ENCODE measurements around the gene AXIN1.
"Not testable (repeated sequence)": the region's sequence is repeated elsewhere in the genome, so short reads cannot be mapped to it uniquely, and the experiment has no call there.

Gene AXIN1

DNA sequence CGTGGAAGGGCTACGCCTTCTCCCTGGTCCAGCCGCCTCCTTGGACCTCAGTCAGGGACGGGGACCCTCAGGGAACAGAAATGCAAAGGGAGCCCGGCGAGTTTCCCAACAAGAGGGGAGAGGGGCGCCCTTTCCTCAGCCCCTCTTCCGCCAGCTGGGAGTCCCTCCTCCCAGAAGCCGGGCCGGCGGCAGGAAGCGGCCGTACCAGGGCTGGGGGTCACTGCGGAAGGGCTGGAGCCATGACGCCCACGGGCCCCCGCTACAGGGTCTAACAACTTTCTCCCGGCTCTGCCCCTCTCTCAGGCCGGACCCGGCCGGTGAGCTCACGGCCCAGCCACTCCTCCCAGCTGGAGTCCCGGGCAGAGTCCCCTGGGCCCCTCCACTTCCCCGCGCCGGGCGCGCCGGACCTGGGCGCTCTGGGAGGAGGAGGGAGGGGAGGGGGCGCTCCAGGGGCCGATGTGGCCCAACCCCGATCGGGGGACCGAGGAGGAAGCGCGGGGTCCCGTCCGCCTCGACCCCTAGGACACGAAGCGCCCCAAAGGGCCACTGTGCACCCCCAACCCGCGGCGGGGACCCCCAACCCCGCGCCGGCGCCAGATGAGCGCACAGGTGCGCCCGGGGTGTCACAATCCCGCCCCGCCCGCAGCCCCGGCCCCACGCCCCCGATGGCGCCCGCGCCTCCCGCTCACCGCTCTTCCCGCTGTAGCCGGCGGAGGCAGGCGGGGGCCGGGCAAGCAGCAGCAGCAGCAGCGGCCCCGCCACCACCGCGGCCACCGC lies 28.7 kb upstream of the AXIN1 start:
- peak in 1 of 2 donors; percentile 26 for DNase-seq (ENCODE audit: low read depth in 2 of 2)

DNA sequence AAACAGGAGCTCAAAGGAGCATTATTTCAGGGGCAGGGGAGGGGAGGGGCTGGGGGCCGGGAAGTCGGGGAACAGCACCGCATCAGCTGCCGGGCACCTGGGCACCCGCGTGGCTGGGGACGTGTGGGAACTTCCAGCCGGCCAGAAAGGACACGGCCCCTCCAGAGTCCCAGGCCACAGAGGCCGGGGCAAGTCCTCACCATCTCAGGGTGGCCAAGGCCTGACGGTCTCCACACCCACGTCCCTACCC lies 28.2 kb upstream of the AXIN1 start:
- DNase-seq (ENCODE audit: low read depth in 2 of 2), result no peak

DNA sequence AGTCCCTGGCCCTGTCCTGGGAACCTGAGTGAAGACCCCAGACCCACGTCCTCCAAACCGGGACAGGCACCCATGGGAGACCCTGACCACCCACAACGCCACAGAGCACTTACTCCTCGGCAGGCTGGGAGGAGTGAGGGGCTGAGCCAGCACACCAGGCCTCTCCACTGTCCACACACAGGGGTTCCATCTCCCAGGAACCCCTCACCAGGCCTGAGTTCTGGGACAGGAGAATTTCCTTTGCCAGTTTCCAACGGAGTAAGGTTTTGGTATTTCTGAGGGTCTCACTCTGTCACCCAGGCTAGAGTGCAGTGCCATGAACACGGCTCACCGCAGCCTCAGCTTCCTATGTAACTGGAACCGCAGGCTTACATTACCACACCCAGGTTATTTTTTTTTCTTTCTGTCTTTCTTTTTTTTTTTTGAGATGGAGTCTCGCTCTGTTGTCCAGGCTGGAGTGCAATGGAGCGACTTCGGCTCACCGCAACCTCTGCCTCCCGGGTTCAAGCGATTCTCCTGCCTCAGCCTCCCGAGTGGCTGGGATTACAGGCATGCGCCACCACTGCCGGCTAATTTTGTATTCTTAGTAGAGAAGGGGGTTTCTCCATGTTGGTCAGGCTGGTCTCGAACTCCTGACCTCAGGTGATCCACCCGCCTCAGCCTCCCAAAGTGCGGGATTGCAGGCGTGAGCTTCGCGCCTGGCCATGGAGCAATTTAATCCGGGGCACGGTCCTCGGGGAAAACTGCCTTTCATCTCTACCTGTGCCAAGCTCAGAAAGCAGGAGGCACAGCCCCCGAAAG lies 27.6 kb upstream of the AXIN1 start:
- DNase-seq (ENCODE audit: low read depth in 2 of 2), result no peak

DNA sequence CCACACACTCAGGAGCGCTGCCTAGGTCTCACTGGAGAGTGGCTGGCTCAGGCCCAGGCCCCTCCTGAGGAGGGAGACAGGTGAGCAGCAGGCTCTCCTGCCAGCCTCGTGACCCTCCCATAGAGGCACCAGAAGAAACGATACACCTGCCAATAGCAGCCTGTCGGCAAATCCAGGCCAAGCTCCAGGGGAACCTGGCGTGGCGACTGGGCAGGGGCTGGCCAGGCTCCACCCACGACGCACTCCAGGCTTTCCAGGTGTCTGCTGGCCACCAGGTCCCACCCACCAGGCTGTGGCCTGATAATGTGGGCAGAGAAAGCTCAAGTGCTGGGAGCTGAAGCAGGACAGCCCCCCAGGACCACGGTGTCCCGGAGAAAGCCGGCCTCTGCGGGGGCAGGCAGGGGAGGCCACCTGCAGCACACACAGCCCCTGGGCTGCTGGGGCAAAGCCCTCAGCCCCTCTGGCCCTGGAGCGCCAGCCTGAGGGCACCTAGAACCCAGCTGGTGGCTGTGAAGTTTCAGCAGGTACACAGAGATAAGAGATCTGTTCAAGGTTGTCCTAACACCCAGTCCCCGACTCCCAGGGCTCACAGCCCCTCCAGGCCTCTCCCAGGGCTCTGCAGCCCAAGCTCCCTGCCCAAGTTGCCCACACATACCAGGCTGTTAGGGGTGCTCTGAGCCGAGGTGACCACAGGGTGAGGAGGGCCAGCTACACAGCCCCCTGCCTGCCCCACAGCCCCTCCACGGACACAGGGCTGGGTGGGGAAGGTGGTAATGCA lies 26.8 kb upstream of the AXIN1 start:
- DNase-seq (ENCODE audit: low read depth in 2 of 2), result no peak

DNA sequence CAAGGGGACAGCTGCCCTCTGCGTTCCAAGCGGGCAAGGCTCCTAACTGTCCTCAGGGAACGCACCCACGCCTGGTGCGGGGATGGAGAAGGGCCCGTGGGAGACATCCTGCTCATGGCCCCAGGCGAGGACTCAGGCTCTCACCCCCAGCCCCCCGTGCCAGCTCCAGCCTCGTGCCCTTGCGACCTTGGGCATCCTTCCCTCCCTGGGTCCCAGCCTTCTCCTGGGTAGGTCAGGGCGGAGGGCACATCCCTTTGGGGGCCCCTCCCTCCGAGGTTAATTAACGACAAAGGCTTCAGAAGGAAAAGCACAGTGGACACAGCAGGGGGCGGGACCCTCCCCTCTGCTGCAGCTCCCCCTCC lies 26.3 kb upstream of the AXIN1 start:
- no peak for DNase-seq (ENCODE audit: low read depth in 2 of 2)

DNA sequence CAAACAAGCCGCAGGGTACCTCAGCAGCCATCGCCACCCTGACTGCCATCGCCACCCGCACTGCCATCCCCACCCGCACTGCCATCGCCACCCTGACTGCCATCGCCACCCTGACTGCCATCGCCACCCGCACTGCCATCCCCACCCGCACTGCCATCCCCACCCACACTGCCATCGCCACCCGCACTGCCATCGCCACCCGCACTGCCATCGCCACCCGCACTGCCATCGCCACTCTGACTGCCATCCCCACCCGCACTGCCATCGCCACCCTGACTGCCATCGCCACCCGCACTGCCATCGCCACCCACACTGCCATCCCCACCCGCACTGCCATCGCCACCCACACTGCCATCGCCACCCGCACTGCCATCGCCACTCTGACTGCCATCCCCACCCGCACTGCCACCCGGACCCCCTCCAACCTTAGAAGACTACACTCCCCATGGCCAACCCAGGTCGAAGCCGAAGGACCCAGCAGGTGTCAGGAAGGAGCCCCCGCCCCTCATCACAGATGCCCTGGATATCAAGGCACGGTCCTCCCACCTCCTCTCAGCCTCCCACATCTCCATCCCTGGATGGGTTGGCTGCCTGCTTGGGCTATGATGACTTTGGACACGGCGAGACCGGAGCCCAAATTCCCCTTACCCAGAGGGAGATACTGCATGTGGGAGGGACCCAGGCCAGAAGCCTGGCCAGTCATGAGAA lies 25.7 kb upstream of the AXIN1 start:
- not testable (repeated sequence) for DNase-seq (ENCODE audit: low read depth in 2 of 2)

DNA sequence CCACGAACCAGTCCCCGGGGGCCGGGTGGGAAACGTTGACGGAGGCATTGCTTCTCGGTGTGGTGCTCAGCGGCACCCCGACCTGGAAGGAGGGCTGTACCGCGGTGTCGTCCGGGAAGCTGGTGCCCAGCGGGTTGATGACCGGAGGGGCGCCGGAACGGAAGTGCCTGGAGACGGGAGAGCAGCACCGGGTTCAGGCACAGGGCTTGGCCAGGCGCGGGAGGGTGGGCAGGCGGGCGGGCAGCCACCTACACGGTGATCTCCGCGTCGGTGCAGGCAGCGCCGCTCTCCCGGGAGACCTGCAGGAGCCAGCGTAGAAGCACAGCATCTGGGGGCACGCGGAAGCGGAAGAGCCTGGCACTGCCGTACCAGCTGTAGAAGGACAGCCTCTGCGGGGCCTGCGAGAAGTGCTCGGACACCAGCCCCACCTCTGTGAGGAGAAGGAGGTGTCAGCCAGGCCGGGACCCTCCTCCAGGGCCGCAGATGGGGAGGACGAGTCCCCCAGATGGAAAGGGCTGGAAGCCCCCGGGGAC lies 25.0 kb upstream of the AXIN1 start:
- no peak for DNase-seq (ENCODE audit: low read depth in 2 of 2)

DNA sequence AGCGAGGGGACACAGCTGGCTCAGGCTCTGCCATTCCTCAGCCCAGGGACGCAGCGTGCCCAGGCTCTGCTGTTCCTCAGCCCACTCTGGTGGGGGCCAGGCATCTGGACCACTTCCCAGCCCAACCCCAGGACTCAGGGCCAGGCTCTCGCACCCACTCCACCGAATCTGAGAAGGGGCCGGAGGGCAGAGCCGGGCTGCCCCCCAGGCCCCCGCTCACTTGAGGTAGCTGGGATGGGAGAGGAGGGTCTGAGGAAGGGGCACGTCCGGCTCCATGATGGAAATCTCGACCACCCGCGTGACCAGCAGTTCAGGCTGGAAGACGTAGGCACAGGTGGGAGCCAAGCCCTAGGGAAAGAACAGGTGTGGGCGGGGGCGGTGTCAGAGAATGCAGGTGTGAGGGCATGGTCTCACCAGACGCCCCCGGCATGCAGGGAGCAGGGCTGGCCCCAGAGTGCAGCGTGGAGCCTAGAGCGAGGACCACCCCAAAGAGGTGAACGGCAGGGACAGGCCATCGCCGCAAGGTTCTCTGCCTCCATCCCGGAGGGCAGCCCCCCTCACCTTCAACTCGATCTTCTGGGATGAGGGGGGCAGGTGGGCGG lies 24.4 kb upstream of the AXIN1 start:
- DNase-seq (ENCODE audit: low read depth in 2 of 2), result no peak

DNA sequence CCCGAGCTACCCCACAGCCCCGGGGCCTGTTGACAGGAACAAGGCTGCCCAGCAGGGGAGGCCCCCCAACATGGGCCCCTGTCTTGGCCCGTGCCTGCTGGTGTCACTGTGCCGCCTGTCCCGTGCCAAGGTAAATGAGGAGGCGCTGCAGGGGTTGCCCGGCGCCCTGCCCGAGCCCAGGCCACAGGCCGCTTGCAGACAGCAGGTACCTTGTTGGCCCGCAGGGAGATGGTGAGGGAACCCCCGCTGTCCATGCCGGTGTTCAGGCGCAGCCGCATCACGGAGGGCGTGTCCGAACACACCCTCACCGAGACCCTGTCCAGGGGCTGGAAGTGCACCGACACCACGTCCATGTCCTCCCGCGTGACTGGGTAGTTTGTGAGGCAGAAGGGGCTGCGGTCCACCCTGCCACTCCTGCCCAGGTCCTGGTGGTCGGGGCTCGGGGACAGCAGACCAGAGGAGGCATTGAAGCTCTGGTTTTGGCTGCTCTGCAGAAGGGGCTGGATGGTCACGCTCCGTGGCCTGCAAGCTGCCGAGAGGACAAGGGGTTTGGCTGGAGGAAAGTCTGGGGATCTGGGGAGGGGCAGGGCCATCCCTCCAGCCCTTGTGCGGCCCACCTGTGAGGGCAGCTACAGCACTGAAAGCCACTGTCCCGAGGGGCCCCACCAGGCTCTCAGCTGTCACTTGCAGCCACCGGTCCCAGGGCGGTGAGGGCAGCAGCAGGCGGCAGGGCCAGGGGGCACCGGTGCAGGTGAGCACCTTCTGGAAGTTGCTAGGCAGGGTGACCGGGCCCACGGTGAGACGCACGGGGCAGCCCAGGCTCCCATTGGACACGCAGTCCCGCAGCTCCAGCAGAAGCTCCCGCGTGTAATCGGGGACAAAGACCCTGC lies 23.6 kb upstream of the AXIN1 start:
- DNase-seq (ENCODE audit: low read depth in 2 of 2), result no peak

DNA sequence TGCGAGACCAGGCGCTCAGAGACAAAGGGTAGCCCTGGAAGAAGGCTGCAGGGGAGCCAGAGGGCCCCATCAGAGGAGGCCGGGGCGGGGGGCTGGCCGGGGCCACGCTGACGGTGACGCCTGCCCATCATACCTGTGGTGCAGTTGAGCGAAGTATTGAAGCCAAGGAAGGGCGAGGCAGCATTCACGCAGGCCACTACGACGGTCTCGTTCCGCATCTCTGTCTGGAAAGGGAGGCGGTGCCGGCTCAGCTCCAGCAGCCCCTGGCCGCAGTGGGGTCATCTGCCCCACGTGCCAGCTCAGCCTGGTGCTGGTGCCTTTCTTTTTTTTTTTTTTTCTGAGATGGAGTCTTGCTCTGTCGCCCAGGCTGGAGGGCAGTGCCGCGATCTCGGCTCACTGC lies 22.7 kb upstream of the AXIN1 start:
- no peak for DNase-seq (ENCODE audit: low read depth in 2 of 2)

DNA sequence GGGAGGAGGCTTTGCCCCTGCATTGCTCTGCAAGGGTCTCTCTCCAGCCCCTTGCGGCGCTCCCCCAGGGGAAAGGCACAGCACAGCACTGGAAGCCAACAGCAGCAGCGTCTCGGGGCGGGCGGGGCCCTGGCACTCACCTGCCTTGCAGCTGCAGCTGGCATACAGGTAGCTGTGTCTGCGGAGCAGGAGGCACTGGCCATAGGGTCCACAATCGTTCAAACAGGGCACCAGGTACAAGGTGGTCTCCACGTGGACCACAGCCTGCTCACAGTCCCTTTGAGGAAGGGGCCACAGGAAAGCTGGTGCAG lies 22.0 kb upstream of the AXIN1 start:
- DNase-seq (ENCODE audit: low read depth in 2 of 2), result no peak

DNA sequence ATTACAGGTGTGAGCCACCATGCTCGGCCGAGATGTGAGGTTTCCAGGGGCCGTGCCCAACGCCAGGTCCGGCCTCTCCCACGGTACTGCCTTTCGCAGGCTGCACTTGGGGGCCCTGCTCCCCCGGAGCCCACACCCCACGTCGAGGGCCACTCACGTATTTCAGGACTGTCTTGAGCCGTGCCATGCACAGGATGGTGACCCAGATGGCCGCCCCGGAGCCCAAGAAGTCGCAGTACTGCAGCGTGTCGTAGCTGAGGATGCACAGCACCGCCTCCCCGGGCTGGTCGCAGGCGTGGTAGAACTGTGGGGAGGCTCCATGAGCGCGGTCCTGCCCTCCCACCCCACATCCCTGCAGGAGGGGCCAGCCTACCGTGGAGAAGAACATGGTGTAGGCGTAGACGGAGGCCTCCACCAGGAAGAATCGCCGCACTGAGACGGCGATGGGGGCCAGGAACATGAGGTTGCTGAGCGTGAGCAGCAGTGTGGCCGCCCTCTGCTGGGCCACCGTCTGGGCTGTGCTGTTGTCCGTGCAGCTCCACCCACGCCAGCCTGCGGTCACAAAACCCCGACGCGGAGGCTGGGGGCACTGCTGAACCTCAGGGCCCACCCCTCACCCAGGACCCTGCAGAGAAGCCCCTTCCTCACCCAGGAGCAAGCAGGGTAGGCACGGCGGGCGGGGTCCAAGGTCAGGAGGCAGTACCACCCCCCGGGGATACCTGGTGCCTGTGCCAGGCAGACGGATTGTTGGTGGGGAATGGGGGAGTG lies 21.5 kb upstream of the AXIN1 start:
- DNase-seq (ENCODE audit: low read depth in 2 of 2), result no peak

DNA sequence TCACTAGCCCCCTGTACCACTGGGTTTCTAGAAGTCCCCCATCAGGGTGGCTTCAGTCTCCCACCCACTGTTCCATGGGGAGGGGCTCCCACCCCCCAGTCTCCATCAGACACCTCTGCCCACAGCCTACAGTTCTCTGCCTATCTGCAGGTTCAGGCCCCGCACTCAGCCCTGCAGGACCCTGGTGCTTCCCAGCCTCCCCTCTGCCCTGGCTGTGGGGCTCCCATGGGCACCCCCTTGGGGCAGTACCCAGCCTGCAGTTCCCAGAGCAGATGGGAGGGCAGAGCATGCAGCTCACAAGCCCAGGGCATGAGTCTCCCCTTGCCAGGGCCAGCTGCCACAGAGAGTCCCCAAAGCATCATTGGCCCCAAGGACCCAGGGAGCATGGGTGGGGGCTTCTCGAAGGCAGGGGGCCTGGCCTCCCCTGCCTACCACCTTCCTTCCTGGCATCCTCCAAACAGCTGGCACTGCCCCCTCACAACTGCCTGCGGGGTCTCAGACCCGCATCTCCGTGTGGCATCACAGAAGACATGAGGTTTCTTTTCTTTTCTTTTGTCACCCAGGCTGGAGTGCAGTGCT lies 20.6 kb upstream of the AXIN1 start:
- no peak for DNase-seq (ENCODE audit: low read depth in 2 of 2)

DNA sequence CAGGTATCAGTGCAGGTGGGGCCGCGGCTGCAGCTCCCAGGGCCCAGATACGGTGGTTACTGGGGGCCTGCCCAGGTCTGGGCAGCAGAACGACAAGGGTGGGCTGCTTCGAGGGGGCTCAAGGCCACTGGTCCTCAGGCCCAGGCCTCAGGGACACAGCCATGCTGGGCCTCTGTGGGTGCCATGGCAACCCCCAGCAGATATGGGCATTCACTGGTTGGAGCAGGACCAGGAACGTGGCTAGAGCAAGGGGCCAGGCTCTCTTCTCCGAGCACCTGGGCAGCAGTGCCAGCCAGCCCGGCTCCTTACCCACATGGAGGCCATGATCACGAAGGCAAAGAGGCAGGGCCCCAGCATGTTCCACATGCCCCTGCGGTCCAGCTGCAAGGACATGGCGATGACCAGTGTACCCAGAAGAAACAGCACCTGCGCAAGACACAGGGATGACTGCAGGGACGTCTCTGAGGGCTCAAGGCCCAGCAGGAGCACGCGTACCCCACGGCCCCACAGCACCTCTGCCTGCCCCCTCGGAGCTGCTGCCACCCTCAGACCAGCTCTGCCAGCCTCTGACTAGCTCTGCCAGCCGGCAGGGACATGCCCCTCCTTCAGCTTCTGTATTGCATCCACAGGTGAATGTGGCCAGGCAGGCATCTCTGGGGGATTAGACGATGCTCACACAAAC lies 19.9 kb upstream of the AXIN1 start:
- DNase-seq (ENCODE audit: low read depth in 2 of 2), result no peak

DNA sequence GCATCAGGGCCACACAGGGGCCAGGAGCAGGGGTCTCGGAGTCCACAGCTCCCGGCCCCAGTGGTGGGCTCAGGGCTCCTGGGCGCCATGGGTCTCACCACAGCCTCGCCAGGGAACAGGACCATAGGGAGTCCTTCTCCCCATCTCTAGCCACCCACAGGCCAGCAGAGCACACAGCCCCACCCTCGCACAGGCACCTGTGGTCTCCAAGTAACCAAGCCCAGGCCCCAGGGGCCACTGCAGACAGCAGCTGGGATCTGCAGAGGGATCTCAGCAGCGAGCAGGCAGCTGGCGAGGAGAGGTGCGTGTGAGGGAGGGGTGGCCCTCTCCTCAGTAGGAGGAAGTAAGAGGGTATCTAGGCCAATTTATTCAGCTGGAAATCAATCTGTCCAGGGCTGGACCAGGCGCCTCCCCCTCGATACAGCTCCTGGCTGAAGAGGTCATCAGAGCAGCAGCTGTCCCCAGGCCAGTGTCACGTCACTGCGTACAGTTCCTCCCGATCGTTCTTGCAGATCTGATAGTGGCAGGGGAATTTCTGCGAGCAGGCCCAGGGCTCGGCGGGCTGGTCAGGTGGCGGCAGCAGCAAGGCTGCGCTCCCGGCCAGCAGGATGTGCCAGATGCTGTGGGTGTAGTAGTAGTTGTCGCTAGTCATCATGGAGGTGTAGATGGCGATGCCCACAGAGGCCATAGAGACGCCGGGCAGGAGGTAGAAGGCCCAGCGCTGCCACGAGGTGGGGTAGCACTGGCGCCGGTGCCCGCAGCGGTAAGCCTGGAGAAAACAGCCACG lies 19.2 kb upstream of the AXIN1 start:
- no peak for DNase-seq (ENCODE audit: low read depth in 2 of 2)

DNA sequence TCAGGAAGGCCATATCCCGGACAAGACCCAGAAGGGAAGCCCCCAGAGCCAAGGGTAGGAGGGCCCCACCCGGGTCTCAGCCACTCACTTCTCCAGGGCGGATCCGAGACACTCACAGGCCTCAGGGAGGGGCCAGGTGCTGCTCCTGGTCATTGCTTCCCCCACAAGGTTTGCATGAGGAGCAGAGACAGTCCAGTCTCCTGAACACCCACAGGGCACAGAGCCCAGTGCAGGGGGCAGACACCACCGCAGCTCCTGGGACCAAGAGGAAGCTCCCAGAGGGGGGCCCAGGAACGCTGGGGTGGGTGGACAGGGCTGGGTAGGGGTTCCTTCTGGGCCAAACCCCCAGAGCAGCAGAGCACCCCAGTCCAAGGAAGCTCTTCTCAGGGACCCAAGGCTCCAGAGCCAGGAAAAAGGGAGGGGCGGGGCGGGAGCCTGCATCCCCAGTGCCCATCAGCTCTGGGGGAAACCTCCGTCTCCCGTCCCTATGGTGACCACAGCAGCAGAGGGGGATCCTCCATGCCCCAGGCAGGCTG lies 18.5 kb upstream of the AXIN1 start:
- no peak for DNase-seq (ENCODE audit: low read depth in 2 of 2)

DNA sequence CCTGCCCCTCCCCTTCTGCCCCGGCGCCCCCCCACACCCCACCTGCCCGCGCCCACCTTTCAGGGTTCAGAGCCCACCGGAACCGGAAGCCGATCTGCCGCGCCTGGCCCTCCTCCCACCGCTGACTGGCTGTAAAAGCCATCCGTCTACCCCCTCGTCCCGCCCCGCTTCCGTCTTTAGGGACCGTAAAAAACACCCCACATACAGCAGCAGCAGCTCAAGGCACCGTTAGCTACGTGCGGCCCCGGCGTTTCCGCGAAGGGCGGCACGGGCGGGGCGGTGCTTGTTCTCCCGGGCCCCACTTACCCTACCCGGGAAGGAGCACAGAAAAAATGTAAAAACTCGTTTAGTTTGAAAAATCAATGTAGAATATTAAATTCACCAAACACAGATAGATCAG lies 17.9 kb upstream of the AXIN1 start, which contains the start of gene MRPL28:
TSS of gene MRPL28 (minus strand) at position 96 of the 400 bp plus-strand sequence. CDS start 320 bp downstream, outside the sequence.
- DNase-seq (ENCODE audit: low read depth in 2 of 2), result peak; percentile 87 to 92

All from stimulated activated CD8-positive, alpha-beta memory T cell treated with anti-CD3 and anti-CD28 coated beads, Interleukin-7, amount 100 ng/mL, for 4 hours (primary cell).